Measurements from ENCODE around the gene THBS4. TPM values are rescaled to one million over a fixed set of nuclear protein-coding genes. Genes with fewer than 3 reads are reported as not detected.
A peak's percentile ranks its signal among the peaks of the same experiment; 100 is the strongest.

THBS4 gene
- total and polyA plus RNA-seq, 2 donors from 2014 or later = 1.4 to 1.8 TPM

GRCh38 chr5:80034559-80034958 lies 589 bp upstream of the THBS4 start:
- no peaks in the 10 kb centered on the region for H3K4me1 ChIP-seq (ENCODE audit: control insufficient read depth in 2 of 3, insufficient read depth in 2 of 3, low read depth in 1 of 3, low read length in 3 of 3)
- H3K9me3 ChIP-seq (ENCODE audit: control insufficient read depth in 2 of 3, insufficient read depth in 1 of 3, low read length in 3 of 3) = no peaks in the 10 kb centered on the region
- intact Hi-C loops (cut with DNase I) = no loop called here
- no peak for FAIRE-seq
- no peak for TF ChIP-seq CTCF (IDR thresholded peaks at IDR 0.05; ENCODE audit: borderline replicate concordance, extremely low read depth, insufficient read depth)
- peak overlapping the region in 1 of 3 donors; percentile 60 for H3K4me3 ChIP-seq (ENCODE audit: low read length in 3 of 3)
- H3K27ac ChIP-seq (ENCODE audit: low read depth in 2 of 2, low read length in 2 of 2) = no peak overlapping the region
- no peak overlapping the region for H3K9ac ChIP-seq (ENCODE audit: low read length in 3 of 3)
- DNase-seq = peak in 2 of 5 donors; percentile 17 to 31
- H3K36me3 ChIP-seq (ENCODE audit: control insufficient read depth in 2 of 3, insufficient read depth in 3 of 3, low read length in 3 of 3) = no peaks in the 10 kb centered on the region
- H3K27me3 ChIP-seq (ENCODE audit: control insufficient read depth, insufficient read depth, low read length) = peaks cover 7% of the 10 kb centered on the region

GRCh38 chr5:80035839-80036238 lies 691 bp downstream of the THBS4 start:
- H3K9me3 ChIP-seq (ENCODE audit: control insufficient read depth in 2 of 3, insufficient read depth in 1 of 3, low read length in 3 of 3) = no peaks in the 10 kb centered on the region
- H3K36me3 ChIP-seq (ENCODE audit: control insufficient read depth in 2 of 3, insufficient read depth in 3 of 3, low read length in 3 of 3) = no peaks in the 10 kb centered on the region
- H3K4me3 ChIP-seq (ENCODE audit: low read length in 3 of 3) = no peak overlapping the region
- H3K9ac ChIP-seq (ENCODE audit: low read length in 3 of 3) = no peak overlapping the region
- TF ChIP-seq CTCF (IDR thresholded peaks at IDR 0.05; ENCODE audit: borderline replicate concordance, extremely low read depth, insufficient read depth) = no peak
- peaks cover 7% of the 10 kb centered on the region for H3K27me3 ChIP-seq (ENCODE audit: control insufficient read depth, insufficient read depth, low read length)
- H3K4me1 ChIP-seq (ENCODE audit: control insufficient read depth in 2 of 3, insufficient read depth in 2 of 3, low read depth in 1 of 3, low read length in 3 of 3) = no peaks in the 10 kb centered on the region
- no peak overlapping the region for H3K27ac ChIP-seq (ENCODE audit: low read depth in 2 of 2, low read length in 2 of 2)
- DNase-seq (no peak), FAIRE-seq (no peak)
- intact Hi-C loops (cut with DNase I) = no loop called here

- Histone ChIP-seq H3K36me3 (ENCODE audit: control insufficient read depth in 2 of 3, insufficient read depth in 3 of 3, low read length in 3 of 3) (no peaks in the 10 kb centered on the region), H3K27me3 (ENCODE audit: control insufficient read depth, insufficient read depth, low read length) (peaks cover 7% of the 10 kb centered on the region), H3K9me3 (ENCODE audit: control insufficient read depth in 2 of 3, insufficient read depth in 1 of 3, low read length in 3 of 3) (no peaks in the 10 kb centered on the region), H3K27ac (ENCODE audit: low read depth in 2 of 2, low read length in 2 of 2) (no peak overlapping the region), H3K4me3 (ENCODE audit: low read length in 3 of 3) (no peak overlapping the region), H3K4me1 (ENCODE audit: control insufficient read depth in 2 of 3, insufficient read depth in 2 of 3, low read depth in 1 of 3, low read length in 3 of 3) (no peaks in the 10 kb centered on the region), H3K9ac (ENCODE audit: low read length in 3 of 3) (no peak overlapping the region)
- intact Hi-C loops (cut with DNase I) = no loop called here
- TF ChIP-seq CTCF (IDR thresholded peaks at IDR 0.05; ENCODE audit: borderline replicate concordance, extremely low read depth, insufficient read depth) = no peak
- DNase-seq = peak in 3 of 5 donors; percentile 23 to 78 (median 75)
- no peak for FAIRE-seq
Measured at GRCh38 chr5:80036615-80037014, 1.5 kb downstream of the THBS4 start.

GRCh38 chr5:80037366-80037765 lies 2.2 kb downstream of the THBS4 start:
- H3K36me3 ChIP-seq (ENCODE audit: control insufficient read depth in 2 of 3, insufficient read depth in 3 of 3, low read length in 3 of 3) = no peaks in the 10 kb centered on the region
- DNase-seq (no peak), FAIRE-seq (no peak)
- intact Hi-C loops (cut with DNase I) = no loop called here
- H3K4me1 ChIP-seq (ENCODE audit: control insufficient read depth in 2 of 3, insufficient read depth in 2 of 3, low read depth in 1 of 3, low read length in 3 of 3) = no peaks in the 10 kb centered on the region
- no peak overlapping the region for H3K9ac ChIP-seq (ENCODE audit: low read length in 3 of 3)
- no peaks in the 10 kb centered on the region for H3K9me3 ChIP-seq (ENCODE audit: control insufficient read depth in 2 of 3, insufficient read depth in 1 of 3, low read length in 3 of 3)
- no peak overlapping the region for H3K27ac ChIP-seq (ENCODE audit: low read depth in 2 of 2, low read length in 2 of 2)
- H3K4me3 ChIP-seq (ENCODE audit: low read length in 3 of 3) = no peak overlapping the region
- TF ChIP-seq CTCF (IDR thresholded peaks at IDR 0.05; ENCODE audit: borderline replicate concordance, extremely low read depth, insufficient read depth) = no peak
- peaks cover 7% of the 10 kb centered on the region for H3K27me3 ChIP-seq (ENCODE audit: control insufficient read depth, insufficient read depth, low read length)
